HS-27A (cell line): ENCODE measurements around the gene SULT1B1.

Experiments
- DNase-seq: peaks from one replicate; pipeline ENCODE4 v3.0.0-alpha.2; 2012; ENCODE audit warnings: low read depth, missing footprints

Gene SULT1B1

GRCh38 chr4:69697536-69698242 lies 62.7 kb downstream of the SULT1B1 start:
- DNase-seq, result no peak

GRCh38 chr4:69689599-69689998 lies 70.8 kb downstream of the SULT1B1 start:
- DNase-seq, result peak; percentile 5

GRCh38 chr4:69684804-69685203 lies 75.6 kb downstream of the SULT1B1 start:
- no peak for DNase-seq
